Fibroblast of pulmonary artery (primary cell): ENCODE data around the gene COL9A1.

Experiments
- DNase-seq: peaks from one replicate; pipeline ENCODE4 v3.0.0-alpha.2; 2010; ENCODE audit warnings: low read depth
- H3K4me3 ChIP-seq: replicated peaks from 2 replicates; pipeline ENCODE4 v1.5.1; 2011; ENCODE audit warnings: low read depth, mild to moderate bottlenecking, control low read depth, low read length, moderate library complexity
- CTCF ChIP-seq: IDR thresholded peaks from 2 replicates; pipeline ENCODE4 v1.5.1; 2011; ENCODE audit warnings: mild to moderate bottlenecking, control low read depth, low read length, inconsistent platforms; ENCODE audit errors: missing control alignments

The COL9A1 gene

GRCh38 chr6:70241031-70241430, 61.9 kb downstream of the COL9A1 start:
- DNase-seq: no peak
- no peak for TF ChIP-seq CTCF
- H3K4me3 ChIP-seq: no peak overlapping the region

GRCh38 chr6:70236343-70236742, 66.5 kb downstream of the COL9A1 start:
- no peak for TF ChIP-seq CTCF
- DNase-seq: no peak
- H3K4me3 ChIP-seq: no peak overlapping the region

GRCh38 chr6:70234561-70235236, 68.2 kb downstream of the COL9A1 start:
- H3K4me3 ChIP-seq: no peak overlapping the region
- no peak for TF ChIP-seq CTCF
- DNase-seq: no peak

GRCh38 chr6:70231311-70231710, 71.6 kb downstream of the COL9A1 start:
- TF ChIP-seq CTCF: no peak
- no peak overlapping the region for H3K4me3 ChIP-seq
- DNase-seq: no peak

GRCh38 chr6:70225055-70225454, 77.8 kb downstream of the COL9A1 start:
- no peak for DNase-seq
- H3K4me3 ChIP-seq: no peak overlapping the region
- TF ChIP-seq CTCF: no peak

GRCh38 chr6:70222439-70222749, 80.5 kb downstream of the COL9A1 start:
- TF ChIP-seq CTCF: no peak
- no peak for DNase-seq
- H3K4me3 ChIP-seq: no peak overlapping the region

- TF ChIP-seq CTCF: no peak
- no peak overlapping the region for H3K4me3 ChIP-seq
- DNase-seq: no peak
These were observed 81.0 kb downstream of the COL9A1 start for GRCh38 chr6:70221715-70222438.
